Spleen (tissue), 7 donors: ENCODE results near the gene ZNF705A.

Experiments
- CTCF ChIP-seq, 11 experiments: fragments of 200-600 bp in 7 of 11; fragments of 450-650 bp in 4 of 11; sonication (generic) in 4 of 11; IDR thresholded peaks in 8 of 11; conservative IDR thresholded peaks in 3 of 11; 1 replicate in 7 of 11; 2 replicates in 4 of 11; pipeline versions ENCODE4 v1.4.0 to v1.8.0; 2016 to 2021; ENCODE audit warnings: antibody characterized with exemption in 11 of 11, inconsistent platforms in 4 of 11, mild to moderate bottlenecking in 1 of 11
- POLR2AphosphoS5 ChIP-seq, 3 donors: sonication (generic); formaldehyde crosslinking; IDR thresholded peaks; one replicate each; pipeline ENCODE4 v1.5.1; 2017; ENCODE audit warnings: antibody characterized with exemption in 3 of 3
- donor health status: DM: no; HTN: no; CAD: no; lungs with moderate emphysema.
- donor health status: DM: no; HTN: no; CAD: no.
- donor health status: DM: no; HTN: no; CAD: no.

- TF ChIP-seq POLR2AphosphoS5 (IDR thresholded peaks at IDR 0.05): no peak
- no peak for TF ChIP-seq CTCF (IDR thresholded peaks at IDR 0.05 in 8 of 11, conservative IDR thresholded peaks at IDR 0.05 in 3 of 11)
These were observed at the start of gene ZNF705A for GRCh38 chr12:8156845-8157244.
